GM10266 (cell line): ENCODE data around the gene C14orf39.

ENCODE experiments used
- DNase-seq: peaks from one replicate; pipeline ENCODE4 v3.0.0; 2012; ENCODE audit errors: extremely low spot score
- TF ChIP-seq, protein P1 (sequence below): IDR thresholded peaks from 2 replicates; pipeline ENCODE4 v1.5.1; 2012; ENCODE audit warnings: mild to moderate bottlenecking, low read depth; ENCODE audit not compliant: control insufficient read depth, insufficient read depth; ENCODE audit errors: missing control alignments

Gene C14orf39, protein sequence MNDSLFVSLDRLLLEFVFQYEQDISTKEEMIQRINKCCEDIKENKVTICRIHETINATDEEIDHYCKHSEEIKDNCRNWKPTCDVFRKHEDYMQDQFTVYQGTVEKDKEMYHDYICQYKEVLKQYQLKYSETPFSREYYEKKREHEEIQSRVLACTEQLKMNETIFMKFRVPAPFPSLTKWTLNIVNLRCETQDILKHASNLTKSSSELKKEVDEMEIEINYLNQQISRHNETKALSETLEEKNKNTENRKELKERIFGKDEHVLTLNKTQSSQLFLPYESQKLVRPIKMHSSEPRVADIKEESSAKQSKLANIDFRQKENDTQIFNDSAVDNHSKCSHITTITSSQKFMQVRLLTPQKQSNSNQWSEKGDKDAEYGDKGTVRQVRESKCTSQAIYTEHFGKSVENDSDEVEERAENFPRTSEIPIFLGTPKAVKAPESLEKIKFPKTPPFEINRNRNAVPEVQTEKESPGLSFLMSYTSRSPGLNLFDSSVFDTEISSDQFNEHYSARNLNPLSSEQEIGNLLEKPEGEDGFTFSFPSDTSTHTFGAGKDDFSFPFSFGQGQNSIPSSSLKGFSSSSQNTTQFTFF

DNA sequence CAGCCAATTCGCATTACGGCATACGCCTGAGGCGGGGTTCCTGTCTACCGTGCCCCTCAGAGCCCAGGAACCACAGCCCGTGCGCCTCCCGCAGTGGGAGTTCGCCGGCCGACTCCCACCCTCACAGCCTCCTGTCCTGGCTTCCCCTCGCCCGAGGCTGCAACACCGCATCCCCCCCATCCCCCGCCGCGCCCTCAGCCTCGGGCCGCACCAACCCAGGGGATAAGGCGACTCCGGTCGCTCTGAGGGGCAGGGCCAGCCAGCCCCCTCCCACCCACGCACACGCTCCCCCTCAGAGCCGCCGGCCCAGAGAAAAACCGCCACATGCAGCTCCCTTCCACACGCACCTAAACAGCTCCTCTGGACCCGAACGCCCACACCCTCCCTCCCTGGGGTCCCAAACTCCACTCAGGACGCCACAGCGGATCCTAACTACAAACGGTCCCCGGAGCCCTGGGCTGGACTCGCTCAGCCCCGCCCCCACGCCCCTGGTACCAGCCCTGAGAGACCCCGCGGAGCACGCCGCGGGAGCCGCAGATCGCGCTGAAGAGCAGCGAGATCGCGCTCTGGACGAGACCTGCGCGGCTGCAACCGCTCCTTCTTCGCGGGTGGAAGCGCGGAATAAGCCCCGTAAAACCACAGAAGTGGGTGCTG is at the start of gene C14orf39:
Gene C14orf39 (minus strand): TSS at position 466 of the 654 bp plus-strand sequence. CDS start 985 bp downstream, outside the sequence.
- TF ChIP-seq, protein P1, sequence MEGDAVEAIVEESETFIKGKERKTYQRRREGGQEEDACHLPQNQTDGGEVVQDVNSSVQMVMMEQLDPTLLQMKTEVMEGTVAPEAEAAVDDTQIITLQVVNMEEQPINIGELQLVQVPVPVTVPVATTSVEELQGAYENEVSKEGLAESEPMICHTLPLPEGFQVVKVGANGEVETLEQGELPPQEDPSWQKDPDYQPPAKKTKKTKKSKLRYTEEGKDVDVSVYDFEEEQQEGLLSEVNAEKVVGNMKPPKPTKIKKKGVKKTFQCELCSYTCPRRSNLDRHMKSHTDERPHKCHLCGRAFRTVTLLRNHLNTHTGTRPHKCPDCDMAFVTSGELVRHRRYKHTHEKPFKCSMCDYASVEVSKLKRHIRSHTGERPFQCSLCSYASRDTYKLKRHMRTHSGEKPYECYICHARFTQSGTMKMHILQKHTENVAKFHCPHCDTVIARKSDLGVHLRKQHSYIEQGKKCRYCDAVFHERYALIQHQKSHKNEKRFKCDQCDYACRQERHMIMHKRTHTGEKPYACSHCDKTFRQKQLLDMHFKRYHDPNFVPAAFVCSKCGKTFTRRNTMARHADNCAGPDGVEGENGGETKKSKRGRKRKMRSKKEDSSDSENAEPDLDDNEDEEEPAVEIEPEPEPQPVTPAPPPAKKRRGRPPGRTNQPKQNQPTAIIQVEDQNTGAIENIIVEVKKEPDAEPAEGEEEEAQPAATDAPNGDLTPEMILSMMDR: no peak
- peak; percentile 18 for DNase-seq

DNA sequence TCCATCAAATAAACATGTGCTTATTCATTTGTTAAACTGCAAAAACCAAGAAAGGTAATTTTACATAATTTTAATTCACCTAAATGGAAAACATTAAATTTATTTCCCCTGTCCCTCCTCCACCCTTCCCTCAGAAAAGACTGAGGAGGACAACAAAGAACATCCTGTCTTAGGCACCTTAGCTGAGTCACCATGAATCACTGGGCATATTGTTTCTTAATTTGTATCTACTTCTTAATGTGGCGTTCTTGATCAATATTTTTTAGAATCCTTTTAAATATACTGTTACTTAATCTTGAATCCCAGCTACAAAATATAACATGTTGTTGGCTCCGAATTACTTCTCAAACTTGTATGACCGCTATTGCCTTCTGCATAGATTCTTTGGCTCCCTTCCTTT is 46.6 kb upstream of the C14orf39 start:
- TF ChIP-seq, protein P1: no peak
- DNase-seq: no peak

DNA sequence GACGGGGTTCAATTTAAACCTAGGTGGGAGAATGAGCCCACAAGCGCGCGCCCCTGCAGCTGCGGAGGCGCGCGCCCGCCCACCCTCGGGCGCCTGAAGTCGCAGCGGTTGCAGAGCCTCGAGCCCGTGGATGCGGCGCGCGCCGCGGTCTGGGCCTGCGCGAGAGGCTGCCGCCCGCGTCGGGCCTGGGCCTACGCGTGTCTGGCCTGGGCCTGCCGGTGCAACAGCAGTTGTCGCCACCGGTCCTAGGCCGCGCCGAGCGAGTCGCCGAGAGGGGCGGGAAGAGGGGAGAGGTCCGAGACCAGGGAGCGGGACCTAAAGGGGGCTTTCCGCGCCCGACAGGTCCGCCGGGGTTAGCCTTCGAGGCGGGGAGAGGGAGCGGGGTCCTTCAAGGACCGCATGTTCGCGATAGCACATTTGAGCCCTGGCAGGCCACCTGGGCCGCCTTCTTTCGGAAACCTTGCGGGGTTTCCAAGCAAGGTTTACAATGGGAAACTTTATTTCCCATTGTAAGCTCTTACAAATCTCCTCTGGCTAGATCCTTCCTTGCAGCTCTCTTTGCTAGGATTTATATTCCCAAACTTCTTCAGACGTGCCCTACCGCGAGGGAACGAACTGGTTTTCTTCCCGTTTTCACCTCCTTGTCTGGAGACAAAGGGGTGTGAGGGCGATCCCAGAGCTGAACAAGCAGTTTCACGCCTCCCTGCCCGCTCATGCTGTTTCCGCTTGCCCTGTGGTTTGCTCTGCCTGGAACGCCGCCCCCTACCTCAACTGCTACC is 29.8 kb upstream of the C14orf39 start:
- TF ChIP-seq, protein P1: no peak
- peak; percentile 11 for DNase-seq

DNA sequence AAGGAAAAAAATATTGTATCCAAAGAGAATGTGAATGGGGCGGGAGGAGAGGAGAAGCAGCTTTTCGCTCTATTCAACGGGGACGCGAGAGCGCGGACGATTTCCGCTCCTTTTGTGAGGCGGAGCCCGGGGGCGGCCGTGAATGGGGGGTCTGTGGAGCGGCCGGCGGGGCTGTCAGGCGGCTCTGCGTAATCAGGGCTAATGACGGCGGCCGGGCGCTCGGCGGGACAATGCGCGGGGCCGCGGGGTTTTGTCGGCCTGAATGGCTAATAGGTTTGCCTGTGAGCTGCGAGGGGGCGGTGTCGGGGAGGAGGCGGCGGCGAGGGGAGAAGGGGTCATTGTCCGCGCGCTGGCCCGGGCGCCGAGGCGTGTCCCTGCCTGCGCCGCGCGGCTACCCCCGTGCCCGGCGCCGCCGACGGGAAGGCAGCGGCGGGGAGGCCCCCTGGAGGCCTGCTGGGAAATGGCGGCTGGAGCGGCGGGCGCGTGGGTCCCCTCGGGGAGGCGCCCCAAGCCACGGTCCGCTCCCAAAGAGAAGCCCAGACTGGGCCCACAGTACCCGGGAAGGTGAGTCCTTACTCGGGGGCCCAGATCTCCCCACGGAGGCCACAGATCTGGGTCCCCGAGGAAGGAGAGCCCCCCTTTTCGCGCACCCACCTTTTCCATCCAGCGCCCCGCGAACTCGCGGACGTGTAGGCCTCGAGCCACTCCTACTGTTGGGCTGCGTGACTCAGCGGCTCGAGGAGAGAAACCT is 29.1 kb upstream of the C14orf39 start:
- TF ChIP-seq, protein P1: peak; percentile 33
- DNase-seq: peak; percentile 60

DNA sequence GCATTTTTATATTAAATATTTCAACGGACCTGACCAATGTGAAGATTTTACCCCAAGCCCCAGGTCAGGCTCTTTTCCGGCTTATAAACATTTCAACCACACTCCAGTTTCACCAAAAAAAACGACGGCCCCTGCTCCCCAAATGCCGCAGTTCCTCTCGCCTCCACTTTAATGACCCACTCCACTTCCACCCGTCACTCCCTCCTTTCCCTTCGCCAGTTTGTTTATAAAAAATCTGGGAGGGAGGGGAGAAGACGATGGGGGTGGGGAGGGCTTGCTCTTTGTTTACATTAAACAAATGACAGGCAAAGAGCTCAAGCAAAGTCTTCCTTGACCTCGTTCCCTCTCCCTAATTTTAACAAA is 28.5 kb upstream of the C14orf39 start:
- TF ChIP-seq, protein P1: no peak
- DNase-seq: peak; percentile 11

DNA sequence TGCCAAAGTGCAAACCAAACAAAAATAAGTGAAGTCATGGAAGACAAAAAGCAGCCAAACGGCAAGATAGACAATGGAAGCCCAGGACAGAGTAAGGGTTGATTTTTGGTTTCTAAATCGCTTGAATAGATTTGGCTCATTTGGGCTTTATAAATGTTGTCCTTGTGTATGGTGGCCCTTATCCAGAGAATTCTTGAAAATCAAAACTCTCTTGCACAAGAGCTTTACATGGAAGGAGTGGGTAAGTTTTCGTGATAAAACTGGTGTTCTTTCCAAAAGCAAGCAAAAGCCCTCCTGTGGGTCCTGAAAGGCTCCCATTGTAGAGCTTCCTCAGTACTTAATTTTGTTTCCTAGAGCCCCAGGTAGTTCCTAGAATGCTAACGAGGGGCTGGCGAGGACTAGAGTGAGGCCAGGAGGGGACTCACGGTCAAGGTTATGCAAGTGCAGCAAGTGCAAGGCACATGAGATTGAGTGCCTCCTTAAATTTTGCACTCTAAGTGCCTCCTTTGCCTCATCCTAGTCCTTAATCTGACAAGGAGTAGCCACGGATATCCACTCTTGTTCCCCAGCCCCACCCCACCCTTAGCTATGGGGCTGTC is 27.2 kb upstream of the C14orf39 start:
- DNase-seq: no peak
- TF ChIP-seq, protein P1: no peak
